HL-60/S4 treated with phorbol 12-myristate 13-acetate at 8.2 ng/mL for 4 days and 3 days (cell line): ENCODE measurements around the gene CACNA1A.

Experiments
- in situ Hi-C: fragments of 300-500 bp; cut with MboI; formaldehyde crosslinking; loops from 2 replicates; pipeline ENCODE4 v1.15.0; 2022; ENCODE audit warnings: low sequenced_read_pairs

The CACNA1A gene

GRCh38 chr19:13493516-13494310 is 12.6 kb downstream of the CACNA1A start:
- in situ Hi-C loops = no loop called here

GRCh38 chr19:13492128-13492527 is 14.2 kb downstream of the CACNA1A start:
- in situ Hi-C loops = no loop called here

- in situ Hi-C loops = no loop called here
Measured at GRCh38 chr19:13487985-13488384, 18.3 kb downstream of the CACNA1A start.

GRCh38 chr19:13484166-13484565 is 22.1 kb downstream of the CACNA1A start:
- in situ Hi-C loops = no loop called here

DNA sequence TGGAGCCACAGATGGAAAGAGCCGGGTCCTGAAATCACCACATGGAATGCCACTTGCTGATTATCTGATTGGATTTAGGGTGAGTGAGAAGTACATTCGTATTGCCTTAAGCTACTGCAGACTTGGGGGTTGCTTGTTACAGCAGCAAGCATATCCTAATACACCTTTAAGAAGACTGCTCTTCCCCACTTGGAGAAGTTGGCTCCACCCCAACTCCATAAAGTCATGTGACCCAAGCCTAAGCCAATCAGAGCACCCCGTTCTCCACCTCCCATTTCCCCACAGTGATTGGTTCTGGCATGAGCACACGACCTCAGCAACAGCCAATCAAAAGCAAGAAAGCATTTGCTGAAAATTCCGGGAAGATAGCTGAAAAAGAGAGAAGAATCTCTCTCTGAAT is 23.1 kb downstream of the CACNA1A start:
- in situ Hi-C loops = no loop called here

DNA sequence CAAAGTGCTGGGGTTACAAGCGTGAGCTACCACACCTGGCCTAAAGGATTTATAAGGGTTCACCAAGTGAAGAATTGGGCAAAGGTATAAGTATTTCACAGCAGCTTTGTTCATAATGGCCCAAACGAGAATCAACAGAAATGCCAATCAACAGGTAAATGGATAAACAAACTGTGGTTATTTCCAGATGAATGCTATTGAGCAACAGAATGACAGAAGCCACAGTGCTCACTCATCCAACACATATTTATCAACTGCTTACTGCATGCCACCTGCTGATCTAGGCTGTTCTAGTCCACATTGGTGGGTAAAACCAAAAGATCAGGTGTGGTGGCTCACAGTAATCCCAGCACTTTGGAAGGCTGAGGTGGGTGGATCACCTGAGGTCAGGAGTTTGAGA is 27.7 kb downstream of the CACNA1A start:
- in situ Hi-C loops = no loop called here

DNA sequence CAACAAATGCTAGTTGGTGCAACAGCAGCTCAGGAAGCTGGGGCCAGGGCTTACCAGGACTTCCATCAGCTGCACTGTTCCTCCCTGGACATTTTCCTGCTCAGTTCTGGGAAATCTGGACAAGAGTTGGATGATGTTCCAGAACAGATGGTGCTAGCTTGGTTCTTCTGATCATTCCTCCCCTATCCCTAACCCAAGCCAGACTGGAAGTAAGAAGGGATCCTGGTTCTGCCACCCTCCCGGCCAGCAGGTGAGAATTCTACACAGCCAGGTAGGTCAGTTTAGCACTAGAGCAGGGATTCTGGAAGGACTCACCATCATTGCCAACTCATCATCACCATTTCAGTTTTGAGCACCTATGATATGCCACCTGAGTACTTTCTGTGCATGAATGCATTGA is 30.2 kb downstream of the CACNA1A start:
- in situ Hi-C loops = no loop called here

DNA sequence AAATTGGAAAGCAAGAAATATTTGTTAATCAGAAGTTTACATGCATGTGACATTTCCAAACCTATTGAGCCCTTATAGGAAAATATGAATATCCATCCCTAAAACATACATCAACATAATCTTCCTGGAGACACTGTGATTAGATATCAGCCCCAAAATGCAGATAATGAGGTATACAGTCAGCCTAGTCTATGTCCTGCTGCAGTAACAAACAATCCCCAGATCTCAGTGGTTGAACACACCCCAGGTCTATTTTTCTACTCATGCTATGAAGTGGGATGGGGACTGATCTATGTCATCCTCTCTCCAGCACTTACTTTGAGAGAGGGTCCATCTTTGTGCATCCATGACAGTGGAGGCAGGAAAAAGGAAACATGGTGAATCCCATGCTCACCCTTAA is 31.2 kb downstream of the CACNA1A start:
- in situ Hi-C loops = no loop called here

DNA sequence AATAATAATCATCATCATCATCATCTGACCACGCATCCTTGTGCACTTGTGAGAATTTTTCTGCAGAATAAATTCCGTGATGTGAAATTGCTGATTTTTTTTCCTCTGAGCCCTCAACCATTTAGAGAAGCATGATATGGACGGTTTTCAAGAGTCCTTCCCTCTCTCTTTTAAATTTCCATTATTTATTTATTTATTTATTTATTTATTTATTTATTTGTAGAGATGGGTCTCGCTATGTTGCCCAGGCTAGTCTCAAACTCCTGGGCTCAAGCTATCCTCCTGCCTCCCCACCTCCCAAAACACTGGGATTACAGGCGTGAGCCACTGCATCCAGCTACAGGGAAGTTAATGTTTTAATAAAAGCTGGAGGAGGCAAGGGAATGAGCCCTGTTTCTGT is 39.6 kb downstream of the CACNA1A start:
- in situ Hi-C loops = no loop called here

DNA sequence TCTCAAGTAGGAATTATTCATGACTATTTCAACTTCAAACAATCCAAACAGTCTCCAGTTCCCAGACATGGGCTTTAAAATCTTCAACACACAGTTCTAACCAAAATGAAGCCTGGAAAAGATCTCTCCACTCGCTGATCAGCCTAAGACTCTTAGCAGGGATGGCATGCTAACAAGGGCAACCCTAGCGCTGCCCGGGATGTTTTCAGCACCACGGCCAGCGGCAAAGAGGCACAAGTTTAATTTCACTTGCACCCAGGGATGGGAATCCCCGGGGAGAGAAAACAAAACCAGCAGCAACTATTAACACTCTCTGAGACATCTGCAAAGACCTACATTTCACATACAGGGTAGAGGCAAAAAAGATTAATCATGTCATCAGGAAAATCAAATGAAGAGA is 43.0 kb downstream of the CACNA1A start:
- in situ Hi-C loops = no loop called here

GRCh38 chr19:13461536-13461935 is 44.7 kb downstream of the CACNA1A start:
- in situ Hi-C loops = no loop called here

GRCh38 chr19:13460045-13460444 is 46.2 kb downstream of the CACNA1A start:
- in situ Hi-C loops = no loop called here

- in situ Hi-C loops = no loop called here
Measured at GRCh38 chr19:13459351-13459750, 46.9 kb downstream of the CACNA1A start.

- in situ Hi-C loops = no loop called here
Measured at GRCh38 chr19:13451434-13451995, 54.8 kb downstream of the CACNA1A start.

- in situ Hi-C loops = no loop called here
Measured at GRCh38 chr19:13447978-13448377, 58.3 kb downstream of the CACNA1A start.

- in situ Hi-C loops = no loop called here
Measured at GRCh38 chr19:13441810-13442512, 64.3 kb downstream of the CACNA1A start.

- in situ Hi-C loops = no loop called here
Measured at GRCh38 chr19:13437919-13438618, 68.2 kb downstream of the CACNA1A start.

DNA sequence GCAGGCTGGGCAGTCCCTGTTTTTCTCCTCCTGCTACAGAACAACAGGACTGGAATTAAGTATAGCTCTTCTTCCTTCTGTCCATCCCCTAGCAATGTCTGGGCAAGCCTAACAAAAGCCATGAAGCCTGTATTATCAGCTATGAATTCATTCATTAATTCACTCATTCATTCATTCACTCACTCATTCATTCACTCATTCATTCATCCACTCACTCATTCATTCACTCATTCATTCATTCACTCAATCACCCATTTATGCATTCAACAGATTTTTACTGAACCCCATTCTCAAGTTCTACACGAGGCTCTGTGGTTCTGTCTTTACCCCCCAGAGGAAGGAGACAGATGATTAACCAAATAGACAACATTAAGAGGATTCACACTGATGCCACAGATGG is 69.9 kb downstream of the CACNA1A start:
- in situ Hi-C loops = no loop called here

GRCh38 chr19:13430790-13431582 is 75.3 kb downstream of the CACNA1A start:
- in situ Hi-C loops = no loop called here

DNA sequence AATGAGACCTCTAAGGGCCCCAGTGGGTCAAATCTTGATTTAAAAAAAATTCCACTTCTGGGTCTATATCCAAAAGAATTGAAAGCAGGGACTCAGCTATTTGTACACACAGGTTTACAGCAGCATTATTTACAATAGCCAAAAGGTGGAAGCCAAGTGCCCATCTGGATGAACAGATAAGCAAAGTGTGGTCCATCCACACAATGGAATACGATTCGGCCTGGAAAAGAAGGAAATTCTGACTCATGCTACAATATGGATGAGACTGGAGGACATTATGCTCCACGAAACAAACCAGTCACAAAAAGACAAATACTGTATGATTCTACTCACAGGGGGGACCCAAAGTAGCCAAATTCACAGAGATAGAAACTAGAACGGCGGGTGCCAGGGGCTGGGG is 76.7 kb downstream of the CACNA1A start:
- in situ Hi-C loops = no loop called here

DNA sequence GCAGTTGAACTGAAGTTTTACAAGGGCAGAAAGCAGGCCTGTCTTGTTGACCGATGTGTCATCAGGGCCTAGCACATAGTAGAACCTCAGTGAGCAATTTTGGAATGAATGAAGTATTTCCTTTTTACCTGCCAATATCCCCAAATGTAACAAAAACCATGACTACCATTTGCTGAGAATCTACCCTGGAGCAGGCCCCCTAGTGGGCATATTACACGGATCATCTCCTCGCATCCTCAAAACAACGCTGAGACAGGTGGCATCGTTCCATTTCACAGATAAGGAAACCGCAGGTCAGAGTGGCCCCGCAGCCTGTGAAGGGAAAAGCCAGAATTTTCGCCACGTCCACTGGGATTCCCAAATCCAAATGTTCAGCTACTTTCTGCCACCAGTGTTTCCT is 77.9 kb downstream of the CACNA1A start:
- in situ Hi-C loops = no loop called here
